Measurements from ENCODE around the gene PLPP3.

GRCh38 chr1:56577406-56578137, 1.8 kb downstream of the PLPP3 start:
- TF ChIP-seq CTCF (IDR thresholded peaks at IDR 0.05) (no peak), POLR2A (IDR thresholded peaks at IDR 0.05) (peak in 1 of 2 donors; percentile 10)

All from adrenal gland (tissue), 5 donors.